GM19395 (cell line): ENCODE results near the gene SPRR1A.
"Not testable (repeated sequence)": the region's sequence is repeated elsewhere in the genome, so short reads cannot be mapped to it uniquely, and the experiment has no call there.

Experiments
- ATAC-seq: cut with Tn5 transposase; IDR thresholded peaks from one replicate; pipeline ENCODE4 v1.9.1; 2021; ENCODE audit warnings: mild to moderate bottlenecking, moderate library complexity; ENCODE audit not compliant: unreplicated experiment

The SPRR1A gene

DNA sequence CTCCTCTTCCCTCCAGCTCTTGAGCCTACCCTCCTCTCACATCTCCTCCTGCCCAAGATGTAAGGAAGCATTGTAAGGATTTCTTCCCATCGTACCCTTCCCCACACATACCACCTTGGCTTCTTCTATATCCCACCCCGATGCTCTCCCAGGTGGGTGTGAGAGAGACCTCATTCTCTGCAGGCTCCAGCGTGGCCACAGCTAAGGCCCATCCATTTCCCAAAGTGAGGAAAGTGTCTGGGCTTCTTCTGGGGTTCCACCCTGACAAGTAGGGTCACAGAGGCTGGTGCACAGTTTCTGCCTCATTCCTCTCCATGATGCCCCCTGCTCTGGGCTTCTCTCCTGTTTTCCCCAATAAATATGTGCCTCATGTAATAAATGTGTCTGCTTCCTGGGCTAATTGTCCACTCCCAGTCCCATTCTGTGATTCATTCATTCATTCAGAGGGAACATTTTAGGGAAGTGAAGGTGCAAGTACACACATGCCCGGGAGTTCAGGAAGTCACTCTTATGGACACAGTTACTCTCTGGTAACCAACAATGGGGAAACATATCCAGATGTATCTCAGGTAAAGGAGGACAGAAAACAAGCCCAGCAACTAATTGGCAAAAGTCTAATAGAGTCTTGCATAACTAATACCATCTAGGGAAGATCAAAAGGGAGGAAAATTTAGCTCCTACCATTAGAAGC lies 11.5 kb upstream of the SPRR1A start:
- ATAC-seq = no peak

DNA sequence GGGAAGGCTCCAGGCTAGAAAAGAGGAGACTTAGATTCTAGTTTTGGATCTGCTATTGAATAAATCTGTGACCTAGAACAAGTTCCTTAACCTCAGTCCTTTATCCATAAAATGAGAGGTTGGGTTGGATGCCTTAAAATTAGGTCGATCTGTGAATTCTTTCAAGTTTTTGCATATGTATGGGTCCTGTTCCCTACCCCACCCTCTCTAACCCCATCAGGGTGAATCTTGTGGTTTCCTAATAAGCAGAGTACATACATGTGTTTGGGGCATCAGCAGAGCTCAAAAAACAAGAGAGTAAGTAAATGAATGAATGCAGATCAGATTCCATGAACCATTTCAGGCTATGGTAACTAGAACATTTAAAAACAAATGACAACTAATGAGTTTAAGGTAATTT lies 7.2 kb upstream of the SPRR1A start:
- ATAC-seq = no peak

DNA sequence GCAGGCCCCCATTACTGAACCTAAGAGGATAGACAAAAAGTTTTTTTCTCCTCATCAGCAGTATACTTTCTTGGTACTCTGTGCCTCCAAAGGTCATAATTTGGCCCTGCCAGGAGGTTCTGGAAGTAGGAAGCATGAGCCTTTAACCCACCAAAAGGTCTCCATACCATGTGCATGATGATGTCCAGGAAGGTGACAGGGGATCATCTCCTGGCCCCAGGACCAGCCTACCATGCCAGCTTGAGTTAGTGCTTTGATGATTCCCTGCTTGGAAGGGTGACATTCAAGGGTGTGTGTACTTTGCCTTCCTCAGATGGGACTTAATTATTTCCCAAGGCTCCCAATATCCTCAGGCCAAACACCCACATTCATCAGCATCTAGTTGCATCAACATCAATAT lies 6.3 kb upstream of the SPRR1A start:
- no peak for ATAC-seq

DNA sequence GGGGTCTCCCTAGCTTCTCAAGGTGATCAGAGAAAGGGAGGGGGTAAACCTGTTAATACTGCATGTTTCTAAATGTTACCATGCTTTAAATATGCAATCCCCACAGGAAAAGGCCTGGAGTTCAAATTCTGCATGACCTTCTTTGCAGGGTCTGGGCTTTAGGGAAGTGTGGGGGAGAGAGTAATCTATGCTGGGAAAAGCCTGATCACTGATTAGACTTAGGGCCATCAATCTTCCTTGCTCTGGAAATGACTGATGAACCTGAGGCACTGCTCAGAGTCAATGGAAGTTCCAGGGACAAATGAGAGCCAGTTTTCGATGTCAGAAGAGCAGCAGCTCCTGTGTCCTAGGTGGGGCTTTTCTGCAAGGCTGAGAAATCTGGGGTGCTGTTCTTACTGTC lies 3.2 kb upstream of the SPRR1A start:
- ATAC-seq = no peak

DNA sequence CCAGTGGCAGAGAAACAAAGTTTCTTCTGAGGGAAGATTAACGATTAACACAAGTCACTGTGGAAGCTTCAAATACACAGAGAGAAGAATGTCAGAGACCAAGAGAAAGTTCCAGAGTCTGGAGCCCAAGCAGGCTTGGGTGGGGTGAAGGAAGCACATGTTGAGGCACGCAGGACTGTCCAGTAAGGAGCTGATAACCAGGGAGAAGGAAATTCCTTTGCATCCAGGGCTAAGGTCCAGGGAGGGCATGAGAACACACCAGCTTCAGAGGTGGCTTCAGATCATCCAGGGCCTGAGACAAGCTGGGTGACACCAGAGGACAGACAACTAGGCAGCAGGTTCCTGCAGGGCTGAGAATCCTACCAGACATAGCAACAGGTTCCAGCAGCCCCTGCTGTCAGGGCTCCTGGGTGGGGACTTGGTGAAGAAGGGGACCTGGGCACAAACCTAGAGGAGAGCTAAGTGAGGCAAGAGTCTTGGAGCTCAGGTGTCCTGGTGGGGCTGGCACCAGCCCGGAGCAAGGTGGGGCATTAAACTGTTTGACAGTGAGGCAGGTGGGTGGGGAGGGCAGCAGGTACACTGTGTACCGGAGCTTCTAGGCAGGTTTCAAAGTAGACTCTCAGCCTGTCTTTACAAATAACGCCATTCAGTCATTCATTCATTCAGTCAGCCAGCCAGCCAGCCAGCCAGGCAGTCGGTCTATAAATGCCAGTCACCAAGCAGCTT lies 2.6 kb upstream of the SPRR1A start:
- no peak for ATAC-seq

DNA sequence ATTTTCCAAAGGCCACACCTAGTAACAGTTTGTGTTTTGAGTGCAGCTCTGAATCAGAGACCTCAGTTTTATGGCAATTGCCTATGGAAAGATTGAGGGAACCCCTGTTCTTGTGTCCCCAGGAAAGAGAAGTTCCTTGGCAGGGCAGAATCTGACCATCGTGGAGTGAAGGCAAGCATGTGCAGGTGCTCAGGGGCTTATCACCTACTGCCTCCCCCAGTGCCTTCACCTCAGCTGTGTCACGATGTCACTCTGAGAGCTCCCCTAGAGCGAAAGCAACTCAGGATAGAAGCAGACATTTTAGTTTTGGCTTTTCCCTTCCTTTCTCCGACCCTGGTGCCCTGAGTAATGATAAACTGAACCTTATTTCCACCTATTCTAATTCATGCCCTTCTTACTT lies 1.8 kb upstream of the SPRR1A start:
- no peak for ATAC-seq

DNA sequence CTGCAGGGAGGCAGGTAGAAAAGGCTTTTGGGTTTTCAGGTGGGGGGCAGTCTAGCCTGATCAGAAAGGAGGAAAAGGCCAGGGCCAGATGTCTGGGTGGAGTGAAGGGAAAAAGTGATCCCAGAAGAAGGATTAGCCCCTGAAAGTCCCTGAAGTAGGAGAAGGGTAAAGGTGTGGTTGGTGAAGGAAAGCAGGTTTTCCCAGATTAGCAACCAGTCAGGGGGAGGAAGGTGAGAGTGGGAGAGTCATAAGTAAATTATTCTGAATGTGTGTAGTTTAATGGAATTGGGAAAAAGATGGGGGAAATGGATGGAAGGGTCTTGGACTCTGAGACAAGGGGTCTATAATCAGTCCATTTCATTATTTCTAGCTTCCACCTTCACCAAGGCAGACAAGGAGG lies 647 bp upstream of the SPRR1A start:
- no peak for ATAC-seq

DNA sequence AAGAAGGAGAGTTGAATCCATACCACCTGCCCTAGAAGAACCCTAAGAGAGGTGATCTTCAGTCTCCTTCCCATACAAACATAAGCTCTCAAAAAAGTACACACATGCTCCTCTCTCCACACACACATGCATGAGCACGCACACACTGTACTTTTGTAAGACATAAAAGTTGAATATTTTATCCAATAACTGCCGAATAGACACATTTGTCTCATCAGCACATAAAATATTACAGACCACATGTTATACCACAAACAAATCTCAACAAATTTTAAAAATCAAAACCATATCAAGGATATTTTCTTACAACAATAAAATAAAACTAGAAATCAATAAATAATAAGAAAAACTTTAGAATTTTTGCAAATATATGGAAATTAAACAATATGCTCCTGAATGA lies 2.7 kb downstream of the SPRR1A start:
- ATAC-seq = no peak

DNA sequence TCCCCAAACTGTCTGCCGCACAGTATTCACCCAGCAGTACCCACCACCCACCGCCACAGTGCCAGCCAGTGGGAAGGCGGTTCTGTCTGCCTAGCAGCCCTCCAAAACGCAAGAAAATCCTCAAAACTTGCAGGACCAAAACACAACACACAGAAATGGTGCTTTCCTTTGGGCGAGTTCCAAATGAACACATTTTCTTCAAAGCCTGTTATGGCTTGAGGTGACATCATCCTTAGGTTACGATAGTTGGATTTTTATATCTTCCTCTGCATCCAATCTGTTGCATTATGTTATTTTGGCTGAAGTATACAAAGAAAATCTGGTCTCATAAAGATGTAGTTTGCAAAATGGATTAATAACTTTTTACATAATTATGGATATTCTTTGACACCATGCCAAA lies 9.3 kb downstream of the SPRR1A start:
- no peak for ATAC-seq

DNA sequence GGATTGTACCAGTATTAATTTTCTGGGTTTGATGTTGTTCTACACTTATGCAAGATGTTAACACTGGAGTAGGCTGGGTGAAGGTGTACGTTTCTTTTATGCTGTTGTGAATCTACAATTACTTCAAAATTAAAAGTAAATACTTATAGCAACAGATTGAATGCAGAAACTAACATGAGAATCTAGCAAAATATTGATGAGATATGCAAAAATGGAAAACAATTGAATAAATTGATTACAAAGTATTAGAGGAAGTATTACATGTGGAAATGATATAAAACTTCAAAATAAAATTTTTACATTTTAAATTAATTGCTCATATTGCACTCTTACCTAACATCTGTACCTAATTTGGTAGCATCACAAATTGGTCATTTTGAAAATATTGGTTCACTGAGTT lies 12.0 kb downstream of the SPRR1A start:
- ATAC-seq = no peak

DNA sequence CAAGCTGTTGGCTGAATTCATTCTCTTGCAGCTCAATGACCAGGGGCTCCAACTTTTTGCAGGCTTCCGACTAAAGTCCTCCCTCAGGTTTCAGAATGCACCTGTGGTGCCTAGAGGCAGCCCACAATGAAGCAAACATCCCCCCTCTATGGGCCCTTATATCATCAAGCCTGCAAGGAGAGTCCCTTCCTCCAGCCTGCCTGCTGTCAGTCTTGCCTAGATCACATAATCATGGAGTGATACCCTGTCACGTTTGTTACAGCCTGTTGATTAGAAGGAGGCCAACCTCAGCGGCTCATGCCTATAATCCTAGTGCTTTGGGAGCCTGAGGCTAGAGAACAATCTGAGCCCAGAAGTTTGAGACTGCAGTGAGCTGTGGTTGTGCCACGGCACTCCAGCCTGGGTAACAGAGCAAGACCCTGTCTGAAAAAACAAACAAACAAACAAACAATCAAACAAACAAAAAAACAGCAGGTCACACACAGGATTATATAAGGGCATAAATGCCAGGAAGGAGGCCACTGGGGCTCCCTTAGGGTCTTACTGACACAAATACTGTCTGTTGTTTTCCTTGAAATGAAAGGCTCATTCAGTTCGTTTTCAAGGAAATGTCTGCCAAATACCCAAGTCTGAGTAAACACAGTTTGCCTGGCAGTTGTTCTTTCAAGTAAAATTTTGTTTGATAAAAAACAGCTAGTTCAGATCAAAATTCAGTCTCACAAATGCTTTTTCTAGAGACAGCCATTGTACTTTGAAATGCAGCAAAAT lies 12.9 kb downstream of the SPRR1A start:
- ATAC-seq = no peak

DNA sequence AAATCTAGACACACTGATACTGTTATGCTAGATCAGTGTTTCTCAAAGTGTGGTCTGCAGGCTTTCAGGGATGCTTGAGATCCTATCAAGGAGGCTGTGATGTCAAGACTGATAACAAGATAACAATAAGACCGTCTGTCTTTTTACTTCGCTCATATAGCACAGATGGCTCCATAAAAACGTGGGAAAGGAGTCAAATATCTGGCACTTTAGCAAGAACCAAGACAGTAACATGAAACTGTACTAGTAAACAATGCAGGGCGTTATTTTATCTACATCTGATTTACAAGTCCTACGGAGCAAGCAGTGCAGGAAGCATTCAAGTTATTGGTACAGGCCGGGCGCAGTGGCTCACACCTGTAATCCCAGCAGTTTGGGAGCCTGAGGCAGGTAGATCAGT lies 14.0 kb downstream of the SPRR1A start:
- no peak for ATAC-seq

DNA sequence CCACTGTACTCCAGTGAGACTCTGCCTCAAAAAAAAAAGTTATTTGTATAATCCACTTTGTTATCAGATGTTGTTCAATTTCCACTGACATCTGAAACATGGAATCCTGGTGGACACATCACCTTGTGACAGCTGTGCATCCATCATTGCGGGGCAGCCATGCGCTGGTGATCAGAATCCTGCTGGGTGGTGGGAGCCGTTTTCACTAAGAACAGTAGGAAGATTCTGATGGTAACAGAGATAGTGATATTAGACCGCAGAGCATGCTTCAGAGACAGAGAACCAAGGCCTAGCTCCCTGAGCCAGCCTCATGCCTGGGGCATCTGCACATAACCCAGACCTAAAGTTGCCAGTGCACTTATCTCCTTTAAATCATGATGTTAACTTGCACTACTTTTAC lies 14.6 kb downstream of the SPRR1A start:
- ATAC-seq = no peak

DNA sequence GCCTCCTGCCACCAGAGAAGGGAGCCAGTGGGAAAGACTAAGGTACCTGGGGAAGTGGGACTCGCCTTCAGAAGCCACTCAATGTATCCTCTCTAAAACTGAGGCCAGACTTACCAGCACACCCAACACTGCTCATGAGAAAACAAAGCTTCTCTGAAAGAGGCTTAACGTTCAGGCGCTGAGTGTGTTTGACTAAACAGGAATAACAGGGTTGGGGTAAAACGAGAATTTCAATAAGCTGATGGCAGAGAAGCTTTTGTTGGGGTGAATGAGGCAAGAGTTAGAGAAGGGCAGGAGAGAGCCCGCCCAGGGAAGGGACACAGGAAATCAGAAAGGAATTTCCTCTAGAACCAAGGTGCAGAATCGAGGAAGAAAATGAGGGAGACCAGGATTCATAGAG lies 15.9 kb downstream of the SPRR1A start:
- ATAC-seq = no peak

DNA sequence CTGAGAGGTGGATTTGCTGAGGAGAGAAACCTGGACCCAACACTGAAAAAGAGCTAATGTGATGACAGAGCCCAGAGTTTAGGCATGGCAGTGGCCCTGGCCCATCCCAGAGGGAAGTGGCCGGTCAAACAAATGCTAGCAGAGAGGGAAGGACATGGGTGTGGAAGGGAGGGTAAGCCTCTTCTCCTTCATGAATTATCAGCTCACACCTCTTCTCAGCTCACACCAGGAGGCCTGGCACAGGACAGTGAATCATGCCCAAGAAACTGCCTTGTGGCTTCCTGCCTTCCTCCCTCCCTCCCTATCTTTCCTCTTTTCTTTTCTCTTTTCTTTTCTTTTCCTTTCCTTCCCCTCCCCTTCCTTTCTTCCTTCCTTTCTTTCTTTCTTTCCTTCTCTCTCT lies 16.4 kb downstream of the SPRR1A start:
- no peak for ATAC-seq

DNA sequence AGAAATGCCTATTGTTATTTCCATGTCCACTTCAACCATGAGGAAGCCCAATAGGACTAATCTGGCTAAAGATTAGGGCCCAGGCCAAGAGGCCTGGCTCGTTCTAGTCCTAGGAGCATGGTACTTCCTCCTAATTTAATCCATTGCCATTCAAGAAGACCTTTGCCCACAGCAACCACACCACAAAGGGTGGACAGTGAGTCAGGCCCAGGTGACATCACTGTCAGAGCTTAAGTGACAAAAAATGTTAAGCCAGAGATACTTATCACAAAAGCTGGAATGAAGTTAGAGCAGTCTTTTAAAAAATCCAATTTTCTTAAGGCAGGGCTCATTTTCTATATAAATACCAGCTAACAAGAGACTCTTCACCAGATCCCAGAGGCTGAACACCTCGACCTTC lies 17.5 kb downstream of the SPRR1A start, which contains the start of gene SPRR3:
TSS of gene SPRR3 (plus strand) at position 368 of the 400 bp plus-strand sequence. CDS start 1,272 bp downstream, outside the sequence.
- no peak for ATAC-seq

DNA sequence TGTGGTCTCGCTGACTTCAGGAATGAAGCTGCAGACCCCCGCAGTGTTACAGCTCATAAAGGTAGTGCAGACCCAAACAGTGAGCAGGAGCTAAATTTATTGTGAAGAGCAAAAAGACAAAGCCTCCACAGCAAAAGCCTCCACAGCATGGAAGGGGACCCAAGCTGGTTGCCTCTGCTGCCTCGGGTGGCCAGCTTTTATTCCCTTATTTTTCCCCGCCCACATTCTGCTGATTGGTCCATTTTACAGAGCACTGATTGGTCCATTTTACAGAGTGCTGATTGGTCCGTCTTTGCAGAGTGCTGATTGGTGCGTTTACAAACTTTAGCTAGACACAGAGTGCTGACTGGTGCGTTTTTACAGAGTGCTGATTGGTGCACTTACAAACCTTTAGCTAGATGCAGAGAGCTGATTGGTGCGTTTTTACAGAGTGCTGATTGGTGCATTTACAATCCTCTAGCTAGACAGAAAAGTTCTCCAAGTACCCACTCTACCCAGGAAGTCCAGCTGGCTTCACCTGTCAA lies 27.4 kb downstream of the SPRR1A start:
- not testable (repeated sequence) for ATAC-seq

DNA sequence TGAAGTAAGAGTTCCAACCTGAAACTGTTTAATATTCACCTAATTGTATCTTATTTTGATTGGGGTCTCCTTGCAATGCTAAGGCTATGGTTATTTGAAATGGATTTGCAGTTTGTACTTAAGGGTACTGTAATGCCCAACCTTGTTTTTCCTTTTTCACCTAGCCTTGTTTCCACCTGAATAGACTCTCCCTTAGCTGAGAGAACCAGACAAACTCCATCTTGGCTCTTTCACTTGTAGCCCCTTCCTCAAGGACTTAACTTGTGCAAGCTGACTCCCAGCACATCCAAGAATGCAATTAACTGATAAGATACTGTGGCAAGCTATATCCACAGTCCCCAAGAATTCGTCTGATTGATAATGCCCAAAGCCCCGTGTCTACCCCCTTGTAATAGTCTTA lies 37.9 kb downstream of the SPRR1A start:
- not testable (repeated sequence) for ATAC-seq

DNA sequence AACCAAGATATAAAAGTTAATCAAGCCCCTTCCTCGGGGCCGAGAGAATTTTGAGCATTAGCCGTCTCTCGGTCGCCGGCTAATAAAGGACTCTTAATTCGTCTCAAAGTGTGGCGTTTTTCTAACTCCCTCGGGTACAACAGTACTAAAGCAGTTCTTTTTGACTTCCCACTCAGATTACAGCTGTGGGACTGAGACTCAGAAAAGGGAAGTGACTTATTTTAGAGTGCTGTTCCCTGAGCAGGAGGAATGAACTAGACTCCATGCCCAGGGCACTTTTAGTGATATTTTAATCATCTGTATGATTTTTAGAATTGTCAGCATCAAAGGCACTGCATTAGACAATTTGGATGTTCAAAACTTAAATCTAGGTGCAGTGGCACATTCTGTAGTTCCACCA lies 38.5 kb downstream of the SPRR1A start:
- ATAC-seq = not testable (repeated sequence)

DNA sequence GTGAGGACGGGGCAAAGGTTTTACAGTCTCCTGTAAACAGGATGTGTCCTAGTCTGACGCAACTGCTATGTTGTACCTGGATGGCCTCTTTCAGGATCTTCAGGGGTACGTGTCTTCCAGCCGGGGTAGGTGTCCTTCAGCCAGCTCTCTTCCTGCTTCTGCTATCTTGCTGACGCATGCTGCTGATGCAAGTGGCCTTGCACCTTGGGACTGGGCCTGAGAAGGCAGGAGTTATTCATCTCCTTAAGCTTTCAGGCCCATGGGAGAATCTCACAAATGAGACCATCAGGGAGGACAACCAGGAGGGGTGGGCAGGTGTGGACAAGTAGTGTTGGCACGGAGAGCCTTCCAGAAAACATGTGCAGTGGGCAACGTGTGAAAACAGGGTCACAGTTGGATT lies 39.2 kb downstream of the SPRR1A start:
- no peak for ATAC-seq

DNA sequence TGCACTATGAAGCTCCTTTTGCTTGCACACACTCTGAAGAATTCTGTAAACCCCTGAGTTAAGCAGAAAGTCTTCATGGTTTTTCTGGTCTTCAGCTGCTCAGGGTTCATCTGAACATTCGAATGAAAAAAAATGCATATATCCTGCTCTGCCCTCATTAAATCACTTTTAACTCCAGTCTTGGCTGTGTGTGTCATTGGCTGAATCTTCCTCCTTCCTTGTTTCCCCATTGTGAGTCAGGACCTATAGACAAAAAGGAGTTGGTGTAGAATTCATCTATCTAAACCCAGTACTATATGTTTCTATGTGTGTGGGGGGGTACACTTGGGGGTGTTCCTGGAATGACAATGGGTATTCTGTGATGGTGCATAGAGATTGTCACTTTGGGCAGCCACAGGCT lies 40.5 kb downstream of the SPRR1A start:
- ATAC-seq = no peak

DNA sequence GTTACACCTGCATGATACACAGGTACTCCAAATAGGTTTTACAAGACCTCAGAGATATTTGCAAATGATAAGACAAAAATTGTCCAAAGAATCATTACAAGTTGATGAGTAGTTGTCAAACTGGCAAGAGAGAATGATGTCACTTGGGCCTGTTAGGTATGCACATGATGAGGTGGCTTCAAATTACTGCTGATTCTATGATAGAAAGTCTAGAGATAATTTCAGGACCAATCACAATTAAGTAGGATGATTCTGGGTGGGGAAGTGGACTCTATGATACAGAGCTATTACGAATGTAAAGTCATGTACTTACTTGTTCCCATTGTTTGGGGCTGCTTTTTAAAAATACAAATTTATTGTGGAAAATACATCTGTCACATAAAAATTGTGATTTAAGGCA lies 41.9 kb downstream of the SPRR1A start:
- no peak for ATAC-seq
